AG04450 (cell line): ENCODE data around the gene TMEM248. TPM values are rescaled to one million over a fixed set of nuclear protein-coding genes. Genes with fewer than 3 reads are reported as not detected.
A peak's percentile ranks its signal among the peaks of the same experiment; 100 is the strongest.
"Not testable (repeated sequence)": the region's sequence is repeated elsewhere in the genome, so short reads cannot be mapped to it uniquely, and the experiment has no call there.

ENCODE experiments used
- CTCF ChIA-PET: fragments of 300-600, 350-600 bp; formaldehyde crosslinking; extraction: SDS; loops from one replicate; lab custom pipeline; 2022; ENCODE audit warnings: antibody characterized with exemption, inconsistent platforms; lab: Charles Lee
- POLR2A ChIA-PET: fragments of 350-600 bp; formaldehyde crosslinking; extraction: SDS; loops from one replicate; lab custom pipeline; 2021; ENCODE audit warnings: antibody characterized with exemption, inconsistent platforms; lab: Yijun Ruan, JAX
- DNase-seq: peaks from one replicate; pipeline ENCODE4 v3.0.0-alpha.2; 2011; ENCODE audit warnings: low read depth, low spot score
- H3K27ac ChIP-seq: one replicate; pipeline ENCODE4 v1.5.1; 2012; ENCODE audit warnings: low read depth, low read length, control low read depth
- H3K27me3 ChIP-seq: one replicate; pipeline ENCODE4 v1.6.0; 2012; ENCODE audit warnings: low read length; ENCODE audit not compliant: control insufficient read depth, insufficient read depth
- H3K4me3 ChIP-seq: 2 replicates; pipeline ENCODE4 v1.5.1; 2011; ENCODE audit warnings: mild to moderate bottlenecking, low read depth, low read length, control low read depth
- H3K9me3 ChIP-seq: 2 replicates; pipeline ENCODE4 v1.5.1; 2012; ENCODE audit warnings: low read length; ENCODE audit not compliant: control insufficient read depth, insufficient read depth
- CTCF ChIP-seq: IDR thresholded peaks from 2 replicates; pipeline ENCODE4 v1.5.1; 2011; ENCODE audit warnings: low read depth, low read length, control low read depth, inconsistent platforms
- polyA plus RNA-seq: library from polyadenylated mRNA; depleted of rRNA; stranded (reverse); fragments of >200 nt; gene quantifications from 2 replicates; pipeline ENCODE4 v1.2.3, GENCODE V29; 2011; rRNA removed
- small RNA-seq: library from RNA; depleted of rRNA; stranded (forward); fragments of <200 nt; gene quantifications from one replicate; pipeline ENCODE3, GENCODE V24; 2012; ENCODE audit warnings: low read depth; ENCODE audit not compliant: insufficient read length

Gene TMEM248
- polyA plus RNA-seq, 1 experiment: 145 TPM

GRCh38 chr7:66994691-66995049 lies 73.6 kb downstream of the TMEM248 start:
- DNase-seq: peak; percentile 52
- CTCF ChIA-PET, POLR2A ChIA-PET: not testable (repeated sequence)

GRCh38 chr7:66995050-66995776 lies 74.2 kb downstream of the TMEM248 start, which contains the start of gene SBDS:
TSS of gene SBDS (minus strand) at chr7:66995586. CDS start at chr7:66995417, 169 bp downstream.
- H3K27me3 ChIP-seq, H3K9me3 ChIP-seq: not testable (repeated sequence)
- POLR2A ChIA-PET: interaction anchor here (0.6 to 1.4 kb wide), 4 partner anchors 16 to 255 kb away, joined by 3 to 7 read pairs (median 4); partner anchors contain the start of gene RABGEF1
- CTCF ChIA-PET: interaction anchor here (0.5 to 0.6 kb wide), 2 partner anchors 18 to 19 kb away, joined by 4 to 5 read pairs; no protein-coding TSS in a partner anchor
- Histone ChIP-seq H3K4me3 (peak within 1 kb of the TSS; percentile 70), H3K27ac (peak within 1 kb of the TSS; percentile 97)
- DNase-seq: peak; percentile 96

More at GRCh38 chr7:66994691-66995049, 73.6 kb downstream of the TMEM248 start:
- TF ChIP-seq CTCF: peak; percentile 48
- H3K9me3 ChIP-seq, H3K27me3 ChIP-seq: not testable (repeated sequence)
- H3K4me3 ChIP-seq: peak overlapping the region; percentile 70
- H3K27ac ChIP-seq: peak overlapping the region; percentile 97

- Histone ChIP-seq H3K4me3 (peak within 1 kb of the TSS; percentile 78), H3K27ac (peak within 1 kb of the TSS; percentile 57)
- POLR2A ChIA-PET: interaction anchor here (0.8 to 1.4 kb wide), 3 partner anchors 18 to 256 kb away, joined by 3 to 5 read pairs (median 5); partner anchors contain the start of gene RABGEF1
- peak; percentile 93 for DNase-seq
- H3K27me3 ChIP-seq, H3K9me3 ChIP-seq, CTCF ChIA-PET: not testable (repeated sequence)
Measured at GRCh38 chr7:66996444-66997191, 75.6 kb downstream of the TMEM248 start, which contains the start of gene TYW1. TSS of gene TYW1 (plus strand) at chr7:66996833. CDS start at chr7:66996979, 146 bp downstream.

GRCh38 chr7:67000601-67001258 lies 79.7 kb downstream of the TMEM248 start:
- H3K9me3 ChIP-seq, H3K4me3 ChIP-seq, H3K27me3 ChIP-seq, CTCF ChIA-PET, DNase-seq, H3K27ac ChIP-seq, POLR2A ChIA-PET: not testable (repeated sequence)

GRCh38 chr7:67004145-67004544 lies 83.1 kb downstream of the TMEM248 start:
- H3K9me3 ChIP-seq, POLR2A ChIA-PET, H3K27ac ChIP-seq, H3K4me3 ChIP-seq, DNase-seq, CTCF ChIA-PET, H3K27me3 ChIP-seq: not testable (repeated sequence)

- CTCF ChIA-PET: no interaction called here
Measured at GRCh38 chr7:67006965-67007364, 85.9 kb downstream of the TMEM248 start.

More at GRCh38 chr7:67006965-67007364, 85.9 kb downstream of the TMEM248 start:
- TF ChIP-seq CTCF: no peak
- POLR2A ChIA-PET: no interaction called here
- no peaks in the 10 kb centered on the region for H3K27me3 ChIP-seq
- no peak overlapping the region for H3K4me3 ChIP-seq
- H3K9me3 ChIP-seq: no peaks in the 10 kb centered on the region
- DNase-seq: no peak
- no peak overlapping the region for H3K27ac ChIP-seq

Small RNAs within 50 kb of the gene (small RNA-seq; reads per million reads assigned to genes)
- gene RF00017 (not detected), gene RN7SL43P (not detected), gene RNU6-1254P (not detected)

Other genes with a start within 250 kb of the TMEM248 start
- gene RABGEF1, start 180.5 kb upstream of the TMEM248 start, polyA plus RNA-seq: 27.1 and 30.6 TPM in 2 replicates
- 82.7 and 119 TPM in 2 replicates for gene SBDS, start 74.4 kb downstream of the TMEM248 start, polyA plus RNA-seq
- gene TYW1, start 75.6 kb downstream of the TMEM248 start, polyA plus RNA-seq: 16.0 and 19.5 TPM in 2 replicates